H9 (cell line): Measurements from ENCODE around the gene TRNP1. TPM values are rescaled to one million over a fixed set of nuclear protein-coding genes. Genes with fewer than 3 reads are reported as not detected.

Experiments used
- DNase-seq: peaks from one replicate; pipeline ENCODE4 v3.0.0-alpha.2; 2017
- H2AFZ ChIP-seq: one replicate; pipeline ENCODE4 v1.6.1; 2013; ENCODE audit warnings: mild to moderate bottlenecking, low read length, control low read depth, moderate library complexity
- H2AK5ac ChIP-seq: 2 replicates; pipeline ENCODE4 v1.6.1; 2013; ENCODE audit warnings: low read length, control low read depth, mixed read lengths; ENCODE audit not compliant: insufficient read length
- H2BK120ac ChIP-seq: one replicate; pipeline ENCODE4 v1.6.1; 2013; ENCODE audit warnings: low read depth, mild to moderate bottlenecking, low read length, control low read depth, inconsistent platforms; ENCODE audit not compliant: poor library complexity, severe bottlenecking
- H2BK12ac ChIP-seq: 2 replicates; pipeline ENCODE4 v1.6.1; 2013; ENCODE audit warnings: low read length, control low read depth, mixed read lengths, low read depth; ENCODE audit not compliant: insufficient read length
- H2BK15ac ChIP-seq: 2 replicates; pipeline ENCODE4 v1.6.1; 2013; ENCODE audit warnings: low read depth, low read length, control low read depth
- H2BK20ac ChIP-seq: one replicate; pipeline ENCODE4 v1.6.1; 2013; ENCODE audit warnings: low read depth, mild to moderate bottlenecking, low read length, control low read depth, inconsistent platforms; ENCODE audit not compliant: poor library complexity, severe bottlenecking
- H2BK5ac ChIP-seq: 2 replicates; pipeline ENCODE4 v1.6.1; 2013; ENCODE audit warnings: low read length, control low read depth, mixed read lengths; ENCODE audit not compliant: insufficient read length
- H3K14ac ChIP-seq: 2 replicates; pipeline ENCODE4 v1.6.1; 2013; ENCODE audit warnings: low read length, control low read depth; ENCODE audit not compliant: insufficient read depth
- H3K18ac ChIP-seq: 2 replicates; pipeline ENCODE4 v1.6.1; 2013; ENCODE audit warnings: low read depth, mild to moderate bottlenecking, mixed read lengths, low read length, control low read depth; ENCODE audit not compliant: insufficient read length
- H3K23ac ChIP-seq: 2 replicates; pipeline ENCODE4 v1.6.1; 2013; ENCODE audit warnings: low read length, control low read depth, mixed read lengths, low read depth; ENCODE audit not compliant: insufficient read length
- H3K23me2 ChIP-seq: 2 replicates; pipeline ENCODE4 v1.6.1; 2013; ENCODE audit warnings: low read depth, mild to moderate bottlenecking, mixed read lengths, low read length, control low read depth; ENCODE audit not compliant: insufficient read length, poor library complexity, severe bottlenecking
- H3K27ac ChIP-seq: 2 replicates; pipeline ENCODE4 v1.5.1; 2013; ENCODE audit warnings: low read length, control low read depth, mixed read lengths, low read depth; ENCODE audit not compliant: insufficient read length
- H3K27me3 ChIP-seq: 2 replicates; pipeline ENCODE4 v1.6.1; 2013; ENCODE audit warnings: low read length, control low read depth, inconsistent platforms; ENCODE audit not compliant: insufficient read depth
- H3K4ac ChIP-seq: 2 replicates; pipeline ENCODE4 v1.6.1; 2013; ENCODE audit warnings: low read depth, mild to moderate bottlenecking, control low read depth, inconsistent platforms, low read length, moderate library complexity
- H3K4me1 ChIP-seq: 2 replicates; pipeline ENCODE4 v1.6.1; 2013; ENCODE audit warnings: low read length, control low read depth, inconsistent platforms; ENCODE audit not compliant: insufficient read depth
- H3K4me2 ChIP-seq: 2 replicates; pipeline ENCODE4 v1.6.1; 2013; ENCODE audit warnings: low read length, control low read depth, mixed read lengths; ENCODE audit not compliant: insufficient read length, insufficient read depth
- H3K56ac ChIP-seq: 2 replicates; pipeline ENCODE4 v1.6.1; 2013; ENCODE audit warnings: low read depth, mild to moderate bottlenecking, mixed read lengths, low read length, control low read depth; ENCODE audit not compliant: insufficient read length
- H3K79me1 ChIP-seq: 2 replicates; pipeline ENCODE4 v1.6.1; 2013; ENCODE audit warnings: low read depth, mild to moderate bottlenecking, moderate library complexity, low read length, control low read depth, inconsistent platforms; ENCODE audit not compliant: insufficient read depth, poor library complexity, severe bottlenecking
- H3K79me2 ChIP-seq: 2 replicates; pipeline ENCODE4 v1.6.1; 2013; ENCODE audit warnings: low read length, control low read depth, inconsistent platforms; ENCODE audit not compliant: insufficient read depth
- H3K9ac ChIP-seq: 2 replicates; pipeline ENCODE4 v1.6.1; 2013; ENCODE audit warnings: low read length, control low read depth, mixed read lengths; ENCODE audit not compliant: insufficient read length; ENCODE audit errors: extremely low read depth
- H3K9me3 ChIP-seq: one replicate; pipeline ENCODE4 v1.6.1; 2013; ENCODE audit warnings: low read depth, low read length, inconsistent platforms; ENCODE audit not compliant: control insufficient read depth
- H3T11ph ChIP-seq: one replicate; pipeline ENCODE4 v1.6.1; 2013; ENCODE audit warnings: mild to moderate bottlenecking, low read length, control low read depth, inconsistent platforms
- H4K20me1 ChIP-seq: one replicate; pipeline ENCODE4 v1.6.1; 2013; ENCODE audit not compliant: control insufficient read depth, insufficient read length, insufficient read depth
- H4K5ac ChIP-seq: 2 replicates; pipeline ENCODE4 v1.6.1; 2013; ENCODE audit warnings: low read depth, mild to moderate bottlenecking, mixed read lengths, low read length, control low read depth; ENCODE audit not compliant: insufficient read length
- H4K8ac ChIP-seq: replicated peaks from 2 replicates; pipeline ENCODE4 v1.6.1; 2013; ENCODE audit warnings: low read length, control low read depth, mixed read lengths, low read depth; ENCODE audit not compliant: insufficient read length
- H4K91ac ChIP-seq: 2 replicates; pipeline ENCODE4 v1.6.1; 2013; ENCODE audit warnings: low read depth, mild to moderate bottlenecking, moderate library complexity, mixed read lengths, low read length, control low read depth; ENCODE audit not compliant: insufficient read length
- H3K27ac Mint-ChIP-seq, 3 experiments: 2 replicates in 2 of 3; 3 replicates in 1 of 3; pipeline ENCODE4 v1.8.0; 2020 to 2021; ENCODE audit warnings: mixed read lengths in 3 of 3, mild to moderate bottlenecking in 1 of 3, moderate library complexity in 1 of 3
- H3K27me3 Mint-ChIP-seq: 2 replicates; pipeline ENCODE4 v1.8.0; 2021; ENCODE audit warnings: low read depth, mild to moderate bottlenecking, moderate library complexity, mixed read lengths
- H3K36me3 Mint-ChIP-seq, 3 experiments: 2 replicates in 2 of 3; 3 replicates in 1 of 3; pipeline ENCODE4 v1.8.0; 2020 to 2021; ENCODE audit warnings: low read depth in 3 of 3, mixed read lengths in 3 of 3; ENCODE audit not compliant: insufficient read depth in 1 of 3
- H3K4me1 Mint-ChIP-seq, 2 experiments: 2 replicates each; pipeline ENCODE4 v1.8.0; 2020; ENCODE audit warnings: mixed read lengths in 2 of 2
- H3K4me3 Mint-ChIP-seq, 2 experiments: 2 replicates in 1 of 2; 3 replicates in 1 of 2; pipeline ENCODE4 v1.8.0; 2020 to 2021; ENCODE audit warnings: mild to moderate bottlenecking in 2 of 2, mixed read lengths in 2 of 2, moderate library complexity in 1 of 2
- H3K9me3 Mint-ChIP-seq, 2 experiments: 2 replicates in 1 of 2; 3 replicates in 1 of 2; pipeline ENCODE4 v1.8.0; 2020; ENCODE audit warnings: mild to moderate bottlenecking in 2 of 2, mixed read lengths in 2 of 2, moderate library complexity in 1 of 2
- WGBS: extraction: QIAGEN DNeasy Blood & Tissue Kit; methylation state at CpG from one replicate; pipeline ENCODE4 v1.1.7; 2013; ENCODE audit warnings: missing lambda C conversion rate, low lambda C conversion rate, mixed read lengths; ENCODE audit not compliant: insufficient read length; ENCODE audit errors: extremely low coverage; 5-methylcytosine and 5-hydroxymethylcytosine counted together
- total RNA-seq: library from RNA; stranded (reverse); gene quantifications from 2 replicates; pipeline ENCODE4 v1.2.1, GENCODE V29; 2021
- TF ChIP-seq, protein P1 (sequence below): fragments of 200-600 bp; sonication (generic); conservative IDR thresholded peaks from 3 replicates; pipeline ENCODE4 v1.8.0; 2021; ENCODE audit warnings: antibody characterized with exemption, mild to moderate bottlenecking

Gene TRNP1
- total RNA-seq, 1 experiment from 2014 or later: 39.0 TPM

DNA sequence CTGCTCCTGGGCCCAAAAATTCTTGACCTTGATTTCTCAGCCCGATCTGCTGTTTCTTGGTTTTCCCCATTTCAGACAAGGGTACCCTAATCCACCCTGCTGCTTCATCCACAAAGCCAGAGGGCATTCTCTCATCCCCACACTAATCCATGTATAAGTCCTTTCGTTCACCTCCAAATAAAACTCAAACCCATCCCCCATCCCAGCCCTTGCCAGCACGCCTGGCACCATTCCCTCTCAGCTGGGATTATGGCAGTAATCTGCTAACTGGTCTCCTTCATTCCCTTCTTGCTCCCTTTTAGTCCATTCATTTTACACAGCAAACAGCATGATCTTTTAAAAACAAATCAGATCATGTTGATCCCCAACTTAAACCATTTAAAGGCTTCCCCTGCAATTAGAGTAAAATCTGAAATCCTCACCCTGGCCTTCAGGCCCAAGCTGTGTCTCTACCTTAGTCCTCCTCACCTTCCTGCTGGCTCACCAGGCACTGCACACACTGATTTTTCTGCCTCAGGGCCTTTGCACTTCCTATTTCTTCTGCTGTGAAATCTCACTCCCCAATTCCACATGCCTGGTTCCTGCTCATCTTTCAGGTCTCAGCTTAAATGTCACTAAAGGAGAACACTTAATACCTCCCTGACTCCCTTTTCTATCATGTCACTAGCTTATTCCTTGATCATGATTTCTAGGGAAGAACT is 12.2 kb upstream of the TRNP1 start:
- Histone ChIP-seq H2BK120ac (no peak overlapping the region), H2BK5ac (no peak overlapping the region), H3K79me2 (no peaks in the 10 kb centered on the region), H3K27ac (no peak overlapping the region), H3K23ac (no peak overlapping the region), H3K4me1 (no peaks in the 10 kb centered on the region), H3K23me2 (no peaks in the 10 kb centered on the region), H4K20me1 (no peaks in the 10 kb centered on the region), H4K5ac (no peak overlapping the region), H3K27me3 (no peaks in the 10 kb centered on the region), H2AK5ac (no peak overlapping the region), H3T11ph (no peak overlapping the region), H3K9me3 (no peaks in the 10 kb centered on the region), H2BK12ac (no peak overlapping the region), H3K18ac (no peak overlapping the region), H2BK15ac (no peak overlapping the region), H3K14ac (no peak overlapping the region), H2AFZ (no peak overlapping the region), H3K9ac (no peak overlapping the region), H4K91ac (no peak overlapping the region), H3K56ac (no peak overlapping the region), H3K79me1 (no peaks in the 10 kb centered on the region), H4K8ac (no peak overlapping the region), H3K4ac (no peak overlapping the region), H3K4me2 (no peak overlapping the region), H2BK20ac (no peak overlapping the region)
- Mint-ChIP-seq H3K4me3 (no peak overlapping the region), H3K27me3 (peaks cover 7% of the 10 kb centered on the region), H3K36me3 (no peaks in the 10 kb centered on the region), H3K4me1 (0 out of 4 replicates have a peak, but pooled peaks cover 0 to 3% of the 10 kb centered on the region in 2 experiments), H3K27ac (no peak overlapping the region), H3K9me3 (no peaks in the 10 kb centered on the region)
- no peak for DNase-seq
- WGBS: no CpG with 5 or more reads among the region's 3 CpGs
- TF ChIP-seq, protein P1, sequence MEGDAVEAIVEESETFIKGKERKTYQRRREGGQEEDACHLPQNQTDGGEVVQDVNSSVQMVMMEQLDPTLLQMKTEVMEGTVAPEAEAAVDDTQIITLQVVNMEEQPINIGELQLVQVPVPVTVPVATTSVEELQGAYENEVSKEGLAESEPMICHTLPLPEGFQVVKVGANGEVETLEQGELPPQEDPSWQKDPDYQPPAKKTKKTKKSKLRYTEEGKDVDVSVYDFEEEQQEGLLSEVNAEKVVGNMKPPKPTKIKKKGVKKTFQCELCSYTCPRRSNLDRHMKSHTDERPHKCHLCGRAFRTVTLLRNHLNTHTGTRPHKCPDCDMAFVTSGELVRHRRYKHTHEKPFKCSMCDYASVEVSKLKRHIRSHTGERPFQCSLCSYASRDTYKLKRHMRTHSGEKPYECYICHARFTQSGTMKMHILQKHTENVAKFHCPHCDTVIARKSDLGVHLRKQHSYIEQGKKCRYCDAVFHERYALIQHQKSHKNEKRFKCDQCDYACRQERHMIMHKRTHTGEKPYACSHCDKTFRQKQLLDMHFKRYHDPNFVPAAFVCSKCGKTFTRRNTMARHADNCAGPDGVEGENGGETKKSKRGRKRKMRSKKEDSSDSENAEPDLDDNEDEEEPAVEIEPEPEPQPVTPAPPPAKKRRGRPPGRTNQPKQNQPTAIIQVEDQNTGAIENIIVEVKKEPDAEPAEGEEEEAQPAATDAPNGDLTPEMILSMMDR: no peak
